ENCODE data around the gene PCDHGA11.

DNA sequence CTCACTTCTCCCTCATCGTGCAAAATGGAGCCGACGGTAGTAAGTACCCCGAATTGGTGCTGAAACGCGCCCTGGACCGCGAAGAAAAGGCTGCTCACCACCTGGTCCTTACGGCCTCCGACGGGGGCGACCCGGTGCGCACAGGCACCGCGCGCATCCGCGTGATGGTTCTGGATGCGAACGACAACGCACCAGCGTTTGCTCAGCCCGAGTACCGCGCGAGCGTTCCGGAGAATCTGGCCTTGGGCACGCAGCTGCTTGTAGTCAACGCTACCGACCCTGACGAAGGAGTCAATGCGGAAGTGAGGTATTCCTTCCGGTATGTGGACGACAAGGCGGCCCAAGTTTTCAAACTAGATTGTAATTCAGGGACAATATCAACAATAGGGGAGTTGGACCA lies 10.4 kb downstream of the PCDHGA11 start:
- TF ChIP-seq, protein P1, sequence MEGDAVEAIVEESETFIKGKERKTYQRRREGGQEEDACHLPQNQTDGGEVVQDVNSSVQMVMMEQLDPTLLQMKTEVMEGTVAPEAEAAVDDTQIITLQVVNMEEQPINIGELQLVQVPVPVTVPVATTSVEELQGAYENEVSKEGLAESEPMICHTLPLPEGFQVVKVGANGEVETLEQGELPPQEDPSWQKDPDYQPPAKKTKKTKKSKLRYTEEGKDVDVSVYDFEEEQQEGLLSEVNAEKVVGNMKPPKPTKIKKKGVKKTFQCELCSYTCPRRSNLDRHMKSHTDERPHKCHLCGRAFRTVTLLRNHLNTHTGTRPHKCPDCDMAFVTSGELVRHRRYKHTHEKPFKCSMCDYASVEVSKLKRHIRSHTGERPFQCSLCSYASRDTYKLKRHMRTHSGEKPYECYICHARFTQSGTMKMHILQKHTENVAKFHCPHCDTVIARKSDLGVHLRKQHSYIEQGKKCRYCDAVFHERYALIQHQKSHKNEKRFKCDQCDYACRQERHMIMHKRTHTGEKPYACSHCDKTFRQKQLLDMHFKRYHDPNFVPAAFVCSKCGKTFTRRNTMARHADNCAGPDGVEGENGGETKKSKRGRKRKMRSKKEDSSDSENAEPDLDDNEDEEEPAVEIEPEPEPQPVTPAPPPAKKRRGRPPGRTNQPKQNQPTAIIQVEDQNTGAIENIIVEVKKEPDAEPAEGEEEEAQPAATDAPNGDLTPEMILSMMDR (conservative IDR thresholded peaks at IDR 0.05; ENCODE audit: low read length): no peak
- no peak for TF ChIP-seq EZH2phosphoT487 (IDR thresholded peaks at IDR 0.05; ENCODE audit: borderline replicate concordance, low read depth, low read length)
